NCI-H128 (cell line): ENCODE measurements around the gene SLC4A4.

Experiments
- DNase-seq: peaks from one replicate; lab custom pipeline; 2025; ENCODE audit not compliant: unreplicated experiment; lab: John Stamatoyannopoulos, UW

SLC4A4 gene

GRCh38 chr4:71468116-71468710 is 129.4 kb downstream of the SLC4A4 start:
- no peak for DNase-seq

- no peak for DNase-seq
Observed at GRCh38 chr4:71469541-71469940, 130.7 kb downstream of the SLC4A4 start.

GRCh38 chr4:71470524-71470923 is 131.7 kb downstream of the SLC4A4 start:
- DNase-seq, result no peak

- DNase-seq, result no peak
Observed at GRCh38 chr4:71472946-71473345, 134.1 kb downstream of the SLC4A4 start.

GRCh38 chr4:71473541-71474240 is 134.9 kb downstream of the SLC4A4 start:
- DNase-seq, result no peak

GRCh38 chr4:71474731-71475130 is 135.9 kb downstream of the SLC4A4 start:
- DNase-seq, result no peak

- no peak for DNase-seq
Observed at GRCh38 chr4:71476240-71476639, 137.4 kb downstream of the SLC4A4 start.

- no peak for DNase-seq
Observed at GRCh38 chr4:71486550-71487343, 147.9 kb downstream of the SLC4A4 start.

- no peak for DNase-seq
Observed at GRCh38 chr4:71487344-71487920, 148.6 kb downstream of the SLC4A4 start.

- DNase-seq, result no peak
Observed at GRCh38 chr4:71494539-71494938, 155.7 kb downstream of the SLC4A4 start.

GRCh38 chr4:71495454-71495853 is 156.6 kb downstream of the SLC4A4 start:
- DNase-seq, result no peak

GRCh38 chr4:71497078-71497477 is 158.3 kb downstream of the SLC4A4 start:
- DNase-seq, result no peak

- no peak for DNase-seq
Observed at GRCh38 chr4:71498002-71498401, 159.2 kb downstream of the SLC4A4 start.

GRCh38 chr4:71498625-71499024 is 159.8 kb downstream of the SLC4A4 start:
- no peak for DNase-seq

GRCh38 chr4:71501992-71502391 is 163.2 kb downstream of the SLC4A4 start:
- no peak for DNase-seq

- DNase-seq, result no peak
Observed at GRCh38 chr4:71518283-71518989, 179.6 kb downstream of the SLC4A4 start.

GRCh38 chr4:71520308-71520707 is 181.5 kb downstream of the SLC4A4 start:
- DNase-seq, result no peak

GRCh38 chr4:71520850-71521249 is 182.0 kb downstream of the SLC4A4 start:
- no peak for DNase-seq

- no peak for DNase-seq
Observed at GRCh38 chr4:71524756-71525155, 185.9 kb downstream of the SLC4A4 start.

- no peak for DNase-seq
Observed at GRCh38 chr4:71526637-71527406, 188.0 kb downstream of the SLC4A4 start.
